WI38 (cell line): ENCODE results near the gene PRAC1.

Source experiments
- H3K4me3 ChIP-seq: 2 replicates; pipeline ENCODE4 v1.5.1; 2011; ENCODE audit warnings: low read depth, mild to moderate bottlenecking, control low read depth, low read length
- CTCF ChIP-seq: IDR thresholded peaks from 2 replicates; pipeline ENCODE4 v1.5.1; 2012; ENCODE audit warnings: low read depth, mild to moderate bottlenecking, control low read depth, low read length

The PRAC1 gene

DNA sequence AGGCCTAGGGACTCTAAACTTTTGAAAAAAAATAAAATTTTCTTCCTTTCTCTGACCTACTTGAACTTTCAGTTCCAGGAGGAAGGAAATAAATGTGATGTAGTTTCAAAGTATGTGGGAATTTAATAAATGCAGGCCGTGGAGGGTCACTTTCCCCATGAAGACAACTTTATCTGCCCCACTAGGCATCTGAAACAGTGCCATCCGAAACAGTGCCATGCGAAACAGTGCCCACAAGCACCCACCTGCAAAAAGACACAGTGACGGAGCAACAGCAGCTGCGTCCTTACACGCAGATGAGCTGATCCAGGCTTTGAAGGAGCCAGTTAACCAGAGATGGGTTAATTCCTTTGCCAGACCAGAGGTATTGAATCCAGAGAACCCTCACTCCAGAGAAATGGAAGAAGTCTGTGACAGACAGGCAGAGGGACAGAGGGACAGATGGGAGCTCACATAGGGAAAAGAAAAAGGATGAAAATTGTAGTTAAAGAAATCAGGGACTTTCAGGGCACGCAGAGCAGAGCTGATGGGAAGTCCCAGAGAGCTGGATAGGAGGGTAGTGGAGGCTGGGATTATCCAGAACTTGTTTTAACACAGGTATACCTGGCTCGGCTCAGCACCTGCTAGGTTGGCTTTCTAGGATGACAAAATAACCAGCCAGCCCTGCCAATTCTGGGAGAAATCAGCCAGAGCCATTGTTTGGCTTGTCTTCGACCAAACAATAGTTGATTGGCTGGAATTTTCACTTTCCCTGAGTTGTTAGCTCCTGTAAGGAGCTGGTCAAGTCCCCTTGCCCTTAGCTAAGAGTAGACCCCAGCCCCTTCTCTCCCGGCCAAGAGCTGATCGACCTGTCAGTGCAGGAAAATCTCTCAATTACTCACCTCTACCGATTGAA, 23.3 kb upstream of the PRAC1 start:
- TF ChIP-seq CTCF, result no peak
- H3K4me3 ChIP-seq, result no peak overlapping the region

DNA sequence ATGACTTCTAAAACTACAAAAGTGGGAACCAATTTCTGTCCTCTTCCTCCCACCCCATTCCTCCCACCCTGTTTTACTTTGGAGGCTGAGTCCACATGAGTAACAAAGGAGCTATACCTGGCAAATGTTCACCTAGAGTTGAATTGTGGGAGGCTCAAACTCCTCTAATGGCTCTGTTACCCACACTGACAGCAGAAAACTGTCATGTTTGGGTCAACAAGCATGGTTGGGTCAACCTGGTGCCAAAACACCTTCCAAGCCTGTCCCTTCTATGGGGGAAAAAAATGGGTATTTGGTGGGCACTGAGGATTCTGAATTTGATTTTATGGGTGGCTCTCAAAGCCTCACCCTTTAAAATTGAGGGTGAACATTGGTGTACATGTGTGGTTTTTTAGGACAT, 18.2 kb upstream of the PRAC1 start:
- TF ChIP-seq CTCF, result no peak

GRCh38 chr17:48738803-48739526, 16.6 kb upstream of the PRAC1 start:
- TF ChIP-seq CTCF, result no peak
- no peak overlapping the region for H3K4me3 ChIP-seq

More for the DNA sequence above, 18.2 kb upstream of the PRAC1 start:
- no peak overlapping the region for H3K4me3 ChIP-seq

DNA sequence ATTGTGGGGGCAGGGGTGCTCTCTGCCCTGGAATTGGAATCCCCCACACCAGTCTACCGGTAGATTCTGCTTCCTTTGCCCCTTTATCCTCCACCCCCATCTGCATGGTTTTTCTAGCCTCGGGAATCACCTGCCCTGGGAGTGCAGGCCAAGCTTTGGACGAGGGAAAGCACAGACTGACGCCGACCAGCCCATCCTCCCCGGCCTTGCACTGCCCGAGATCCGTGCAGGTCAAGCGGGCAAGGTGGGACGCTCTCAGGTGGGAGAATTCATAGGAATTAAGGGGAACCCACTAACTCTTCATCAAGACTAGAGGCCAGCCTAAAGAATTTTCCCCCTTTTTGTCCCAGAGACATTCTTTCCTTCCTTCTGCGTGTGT, 16.1 kb upstream of the PRAC1 start:
- no peak for TF ChIP-seq CTCF
- no peak overlapping the region for H3K4me3 ChIP-seq

DNA sequence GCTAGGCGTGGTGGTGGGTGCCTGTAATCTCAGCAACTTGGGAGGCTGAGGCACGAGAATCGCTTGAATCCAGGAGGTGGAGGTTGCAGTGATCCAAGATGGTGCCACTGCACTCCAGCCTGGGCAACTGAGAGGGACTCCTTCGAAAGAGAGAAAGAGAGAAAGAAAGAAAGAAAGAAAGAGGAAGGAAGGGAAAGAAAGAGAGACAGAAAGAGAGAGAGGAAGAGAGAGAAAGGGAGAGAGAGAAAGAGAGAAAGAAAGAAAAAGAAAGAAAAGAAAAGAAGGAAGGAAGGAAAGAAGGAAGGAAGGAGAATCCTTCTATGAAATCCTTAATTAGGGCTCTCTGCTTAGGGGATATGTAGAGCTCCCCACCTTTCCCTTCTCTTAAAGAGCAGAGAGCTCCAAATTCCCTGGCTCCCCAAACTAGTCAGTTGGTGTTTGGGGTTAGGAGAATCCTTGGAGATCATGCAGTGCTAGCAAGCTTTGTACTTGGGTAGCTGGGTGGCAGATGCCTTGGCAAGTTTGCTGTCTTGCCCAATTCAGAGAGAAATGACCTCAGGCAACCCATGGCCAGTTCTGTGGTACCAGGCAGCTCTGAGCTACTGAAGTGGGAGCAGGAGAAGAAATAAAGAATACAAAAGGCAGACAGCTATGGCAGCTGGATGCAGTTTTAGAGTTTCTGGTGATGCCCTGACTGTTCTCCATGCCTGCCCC, 15.2 kb upstream of the PRAC1 start:
- H3K4me3 ChIP-seq, result no peak overlapping the region
- TF ChIP-seq CTCF, result no peak

DNA sequence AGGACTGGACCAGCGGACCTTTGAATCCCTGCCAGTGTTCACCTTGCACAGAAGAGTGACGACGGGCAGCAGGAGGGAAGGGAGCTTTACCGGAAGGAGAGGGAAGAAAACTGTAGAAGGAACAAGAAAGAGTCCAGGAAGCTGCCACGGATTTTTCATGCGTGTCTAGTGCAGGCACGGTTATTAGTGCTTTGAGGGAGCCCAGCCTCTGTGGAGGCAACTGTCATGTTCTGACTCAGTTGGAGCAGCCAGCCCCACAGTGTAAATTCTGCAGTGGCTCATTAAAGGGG, 12.7 kb upstream of the PRAC1 start:
- H3K4me3 ChIP-seq, result no peak overlapping the region
- TF ChIP-seq CTCF, result no peak
